Measurements from ENCODE around the gene ADPRM.

- no peak for TF ChIP-seq POLR2A (IDR thresholded peaks at IDR 0.05; ENCODE audit: low read depth, low read length)
- TF ChIP-seq, protein P1, sequence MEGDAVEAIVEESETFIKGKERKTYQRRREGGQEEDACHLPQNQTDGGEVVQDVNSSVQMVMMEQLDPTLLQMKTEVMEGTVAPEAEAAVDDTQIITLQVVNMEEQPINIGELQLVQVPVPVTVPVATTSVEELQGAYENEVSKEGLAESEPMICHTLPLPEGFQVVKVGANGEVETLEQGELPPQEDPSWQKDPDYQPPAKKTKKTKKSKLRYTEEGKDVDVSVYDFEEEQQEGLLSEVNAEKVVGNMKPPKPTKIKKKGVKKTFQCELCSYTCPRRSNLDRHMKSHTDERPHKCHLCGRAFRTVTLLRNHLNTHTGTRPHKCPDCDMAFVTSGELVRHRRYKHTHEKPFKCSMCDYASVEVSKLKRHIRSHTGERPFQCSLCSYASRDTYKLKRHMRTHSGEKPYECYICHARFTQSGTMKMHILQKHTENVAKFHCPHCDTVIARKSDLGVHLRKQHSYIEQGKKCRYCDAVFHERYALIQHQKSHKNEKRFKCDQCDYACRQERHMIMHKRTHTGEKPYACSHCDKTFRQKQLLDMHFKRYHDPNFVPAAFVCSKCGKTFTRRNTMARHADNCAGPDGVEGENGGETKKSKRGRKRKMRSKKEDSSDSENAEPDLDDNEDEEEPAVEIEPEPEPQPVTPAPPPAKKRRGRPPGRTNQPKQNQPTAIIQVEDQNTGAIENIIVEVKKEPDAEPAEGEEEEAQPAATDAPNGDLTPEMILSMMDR (IDR thresholded peaks at IDR 0.05; ENCODE audit: extremely low read depth in 1 of 2, insufficient read depth in 1 of 2, low read depth in 1 of 2, low read length in 2 of 2) = no peak
- TF ChIP-seq EZH2 (IDR thresholded peaks at IDR 0.05; ENCODE audit: borderline replicate concordance, low read depth, low read length, severe bottlenecking) = no peak
These were observed 40.2 kb upstream of the ADPRM start, which contains the start of gene MYH3 for GRCh38 chr17:10657148-10657547.

Measured in endothelial cell of umbilical vein (primary cell).